ENCODE data around the gene SLC7A5.
"Not testable (repeated sequence)": the region's sequence is repeated elsewhere in the genome, so short reads cannot be mapped to it uniquely, and the experiment has no call there.

Gene SLC7A5

DNA sequence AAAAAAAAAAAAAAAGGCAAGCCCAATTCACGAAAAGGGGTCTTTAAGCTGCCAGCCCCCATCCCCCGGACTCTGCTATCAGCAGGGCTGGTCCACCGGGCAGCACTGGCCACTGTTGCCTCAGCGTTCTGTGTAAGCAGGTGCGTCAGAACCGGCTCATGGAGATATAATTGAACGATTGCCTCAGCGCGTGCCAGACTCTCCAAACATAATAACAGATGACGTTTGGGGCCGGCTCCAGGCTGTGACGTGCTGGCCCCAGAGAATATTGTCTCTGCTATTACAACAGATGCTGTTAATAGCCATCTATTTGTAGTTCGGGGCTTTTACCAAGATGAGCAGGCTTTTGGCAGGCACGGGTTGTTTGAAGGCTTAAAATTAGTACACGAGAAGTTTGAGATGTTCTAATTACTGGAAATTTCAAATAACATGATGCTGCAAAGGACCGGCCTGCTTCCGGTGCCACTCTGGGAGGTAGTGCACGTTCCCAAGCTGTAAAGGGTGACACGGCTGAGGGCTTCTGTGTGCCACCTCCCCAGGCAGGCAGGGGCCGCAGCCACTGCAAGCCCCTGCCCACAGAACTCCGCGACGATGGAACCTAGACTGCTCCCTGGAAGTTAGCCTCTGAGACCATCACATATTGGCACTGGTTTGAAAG, 41.9 kb upstream of the SLC7A5 start:
- DNase-seq; H3K4me2 ChIP-seq (ENCODE audit: low read depth, low read length); H3K36me3 ChIP-seq (replicated peaks; ENCODE audit: insufficient read depth, low read length): not testable (repeated sequence)

DNA sequence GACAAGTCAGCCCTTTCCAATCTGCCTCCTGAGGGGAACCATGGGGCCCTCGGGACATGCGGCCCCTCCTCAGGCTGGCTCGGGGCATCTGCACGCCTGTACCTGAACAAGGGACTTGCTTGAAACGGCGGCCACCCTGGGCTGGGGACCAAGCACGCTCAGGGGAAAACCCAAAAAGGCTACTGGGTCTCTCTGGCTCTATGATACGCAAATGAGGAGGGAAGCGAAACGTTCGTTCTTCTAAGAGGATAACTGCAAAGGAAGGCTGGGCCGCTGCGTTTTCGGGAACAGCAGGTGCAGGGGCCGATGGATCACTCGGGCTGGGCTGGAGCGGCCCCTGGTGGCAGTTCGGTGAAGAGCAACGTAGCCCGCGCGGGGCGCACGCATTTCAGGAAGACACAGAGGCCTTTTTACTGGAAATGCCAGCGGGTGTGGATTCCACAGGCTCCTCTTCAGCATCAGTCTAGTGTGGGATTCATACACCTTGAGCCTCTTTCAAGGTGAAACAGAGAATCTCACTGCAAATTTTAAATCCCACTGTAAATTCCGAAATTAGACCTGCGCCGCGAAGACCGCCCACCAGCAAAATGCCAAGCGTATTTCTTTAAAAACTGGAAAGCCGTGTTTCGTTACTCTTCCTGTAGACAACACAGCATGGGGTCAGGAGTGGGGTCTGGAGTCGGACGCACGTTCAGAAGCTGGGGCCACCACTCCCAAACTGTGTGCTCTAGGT, 40.1 kb upstream of the SLC7A5 start:
- H3K27me3 ChIP-seq (replicated peaks; ENCODE audit: insufficient read depth, low read length); H3F3A ChIP-seq (ENCODE audit: insufficient read depth, low read length); H2AFZ ChIP-seq (ENCODE audit: low read length); H3K27ac ChIP-seq (ENCODE audit: low read length); H3K79me2 ChIP-seq (ENCODE audit: low read length); H3K9me3 ChIP-seq (replicated peaks; ENCODE audit: insufficient read depth, low read length); H3K36me3 ChIP-seq (replicated peaks; ENCODE audit: insufficient read depth, low read length); H4K20me1 ChIP-seq (ENCODE audit: insufficient read depth, low read length); H3K4me1 ChIP-seq (ENCODE audit: low read length); H3K4me3 ChIP-seq (ENCODE audit: low read length); H3K9ac ChIP-seq (ENCODE audit: low read length); H3K9me2 ChIP-seq (replicated peaks; ENCODE audit: insufficient read depth, low read length): not testable (repeated sequence)
- peak; percentile 51 for TF ChIP-seq CTCF (IDR thresholded peaks at IDR 0.05; ENCODE audit: low read length)
- H3K4me2 ChIP-seq (ENCODE audit: low read depth, low read length): peak overlapping the region; percentile 21; the same call in 1 of the 2 replicates
- DNase-seq: peak; percentile 56

More for the DNA sequence above, 41.9 kb upstream of the SLC7A5 start:
- not testable (repeated sequence) for H3F3A ChIP-seq (ENCODE audit: insufficient read depth, low read length); H3K27ac ChIP-seq (ENCODE audit: low read length); H3K9ac ChIP-seq (ENCODE audit: low read length); H3K27me3 ChIP-seq (replicated peaks; ENCODE audit: insufficient read depth, low read length); H3K4me3 ChIP-seq (ENCODE audit: low read length); H3K9me2 ChIP-seq (replicated peaks; ENCODE audit: insufficient read depth, low read length); H3K4me1 ChIP-seq (ENCODE audit: low read length); H3K9me3 ChIP-seq (replicated peaks; ENCODE audit: insufficient read depth, low read length); H2AFZ ChIP-seq (ENCODE audit: low read length); H3K79me2 ChIP-seq (ENCODE audit: low read length); H4K20me1 ChIP-seq (ENCODE audit: insufficient read depth, low read length)

GRCh38 chr16:87908101-87908500, 38.8 kb upstream of the SLC7A5 start:
- not testable (repeated sequence) for H3K4me1 ChIP-seq (ENCODE audit: low read length); H3K4me2 ChIP-seq (ENCODE audit: low read depth, low read length); H3K36me3 ChIP-seq (replicated peaks; ENCODE audit: insufficient read depth, low read length); H3K9me2 ChIP-seq (replicated peaks; ENCODE audit: insufficient read depth, low read length); H2AFZ ChIP-seq (ENCODE audit: low read length); DNase-seq; H3K9ac ChIP-seq (ENCODE audit: low read length); H3F3A ChIP-seq (ENCODE audit: insufficient read depth, low read length); H3K79me2 ChIP-seq (ENCODE audit: low read length); H3K9me3 ChIP-seq (replicated peaks; ENCODE audit: insufficient read depth, low read length); H3K4me3 ChIP-seq (ENCODE audit: low read length); H3K27ac ChIP-seq (ENCODE audit: low read length); H4K20me1 ChIP-seq (ENCODE audit: insufficient read depth, low read length); H3K27me3 ChIP-seq (replicated peaks; ENCODE audit: insufficient read depth, low read length)

DNA sequence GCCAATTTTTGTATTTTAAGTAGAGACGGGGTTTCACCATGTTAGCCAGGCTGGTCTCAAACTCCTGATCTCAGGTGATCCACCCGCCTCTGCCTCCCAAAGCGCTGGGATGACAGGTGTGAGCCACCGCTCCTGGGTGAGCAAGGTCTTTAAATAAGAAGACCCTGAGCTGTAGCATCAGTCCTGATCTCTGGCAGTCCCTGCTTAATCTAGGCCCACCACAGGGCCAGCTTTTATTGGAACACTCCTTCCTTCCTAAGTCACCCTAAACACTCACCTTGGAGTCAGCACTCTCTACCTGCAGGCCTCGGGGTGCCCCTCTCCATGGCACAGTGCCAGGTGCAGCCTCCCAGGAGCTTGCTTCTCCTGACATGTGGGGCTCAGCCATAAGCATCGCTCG, 36.2 kb upstream of the SLC7A5 start:
- not testable (repeated sequence) for H3K4me2 ChIP-seq (ENCODE audit: low read depth, low read length); H3K4me3 ChIP-seq (ENCODE audit: low read length); H3K36me3 ChIP-seq (replicated peaks; ENCODE audit: insufficient read depth, low read length)

DNA sequence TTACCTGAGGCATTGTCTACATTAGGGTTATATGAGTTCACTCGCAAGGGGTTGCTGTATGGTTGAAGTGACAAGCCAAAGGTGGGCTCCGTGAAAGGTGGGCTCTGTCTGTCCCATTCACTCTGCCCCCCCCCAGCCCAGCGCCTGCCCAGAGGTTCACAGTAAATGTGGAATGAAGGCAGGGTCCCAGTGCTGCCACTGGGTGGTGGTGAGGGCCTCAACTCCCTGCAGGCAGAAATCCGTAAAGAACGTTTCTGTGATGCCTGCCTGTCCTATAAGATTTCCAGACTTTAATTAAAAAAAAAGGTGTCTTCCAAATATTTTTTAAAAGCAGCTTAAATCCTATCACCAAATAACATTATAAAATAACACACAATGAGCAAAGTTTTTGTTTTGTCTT, 35.7 kb upstream of the SLC7A5 start:
- not testable (repeated sequence) for H3K4me2 ChIP-seq (ENCODE audit: low read depth, low read length); H3K9me2 ChIP-seq (replicated peaks; ENCODE audit: insufficient read depth, low read length); H2AFZ ChIP-seq (ENCODE audit: low read length); H3F3A ChIP-seq (ENCODE audit: insufficient read depth, low read length); H3K79me2 ChIP-seq (ENCODE audit: low read length); H3K4me1 ChIP-seq (ENCODE audit: low read length); H3K27ac ChIP-seq (ENCODE audit: low read length); H3K4me3 ChIP-seq (ENCODE audit: low read length); H3K9me3 ChIP-seq (replicated peaks; ENCODE audit: insufficient read depth, low read length); H3K9ac ChIP-seq (ENCODE audit: low read length); H3K27me3 ChIP-seq (replicated peaks; ENCODE audit: insufficient read depth, low read length); DNase-seq; H3K36me3 ChIP-seq (replicated peaks; ENCODE audit: insufficient read depth, low read length); H4K20me1 ChIP-seq (ENCODE audit: insufficient read depth, low read length)

More for the DNA sequence above, 36.2 kb upstream of the SLC7A5 start:
- not testable (repeated sequence) for H2AFZ ChIP-seq (ENCODE audit: low read length); H3F3A ChIP-seq (ENCODE audit: insufficient read depth, low read length); H4K20me1 ChIP-seq (ENCODE audit: insufficient read depth, low read length); H3K79me2 ChIP-seq (ENCODE audit: low read length); H3K9me2 ChIP-seq (replicated peaks; ENCODE audit: insufficient read depth, low read length); H3K27ac ChIP-seq (ENCODE audit: low read length); DNase-seq; H3K9ac ChIP-seq (ENCODE audit: low read length); H3K27me3 ChIP-seq (replicated peaks; ENCODE audit: insufficient read depth, low read length); H3K9me3 ChIP-seq (replicated peaks; ENCODE audit: insufficient read depth, low read length); H3K4me1 ChIP-seq (ENCODE audit: low read length)

- H3K36me3 ChIP-seq (replicated peaks; ENCODE audit: insufficient read depth, low read length); DNase-seq; H4K20me1 ChIP-seq (ENCODE audit: insufficient read depth, low read length); H3K9me2 ChIP-seq (replicated peaks; ENCODE audit: insufficient read depth, low read length); H2AFZ ChIP-seq (ENCODE audit: low read length); H3K27me3 ChIP-seq (replicated peaks; ENCODE audit: insufficient read depth, low read length); H3K79me2 ChIP-seq (ENCODE audit: low read length); H3K4me1 ChIP-seq (ENCODE audit: low read length); H3K9me3 ChIP-seq (replicated peaks; ENCODE audit: insufficient read depth, low read length); H3K27ac ChIP-seq (ENCODE audit: low read length); H3K9ac ChIP-seq (ENCODE audit: low read length); H3K4me2 ChIP-seq (ENCODE audit: low read depth, low read length); H3F3A ChIP-seq (ENCODE audit: insufficient read depth, low read length); H3K4me3 ChIP-seq (ENCODE audit: low read length): not testable (repeated sequence)
These were observed 31.2 kb upstream of the SLC7A5 start for GRCh38 chr16:87900489-87900888.

Measured in MM.1S (cell line).